IPS-NIHi11 (cell line): Measurements from ENCODE around the gene ZNF771.

ENCODE experiments used
- DNase-seq: peaks from one replicate; pipeline ENCODE4 v3.0.0; 2012; ENCODE audit warnings: mixed read lengths, low spot score

ZNF771 gene

GRCh38 chr16:30398661-30399434, 8.6 kb upstream of the ZNF771 start:
- no peak for DNase-seq

- DNase-seq = no peak
Observed at GRCh38 chr16:30399435-30400186, 7.8 kb upstream of the ZNF771 start.

GRCh38 chr16:30401768-30402425, 5.5 kb upstream of the ZNF771 start:
- DNase-seq = no peak

- DNase-seq = no peak
Observed at GRCh38 chr16:30406795-30407101, 658 bp upstream of the ZNF771 start.

- DNase-seq = peak; percentile 41
Observed at GRCh38 chr16:30407804-30408534, 563 bp downstream of the ZNF771 start.

- DNase-seq = peak; percentile 82
Observed at GRCh38 chr16:30409125-30410060, 2.0 kb downstream of the ZNF771 start.

- DNase-seq = no peak
Observed at GRCh38 chr16:30413112-30413806, 5.9 kb downstream of the ZNF771 start.

- no peak for DNase-seq
Observed at GRCh38 chr16:30414159-30414558, 6.8 kb downstream of the ZNF771 start.

GRCh38 chr16:30416047-30416603, 8.7 kb downstream of the ZNF771 start:
- DNase-seq = no peak

GRCh38 chr16:30416624-30417528, 9.5 kb downstream of the ZNF771 start:
- no peak for DNase-seq

GRCh38 chr16:30417529-30418349, 10.3 kb downstream of the ZNF771 start:
- DNase-seq = peak; percentile 93

GRCh38 chr16:30418350-30419181, 11.2 kb downstream of the ZNF771 start:
- DNase-seq = no peak

- DNase-seq = no peak
Observed at GRCh38 chr16:30421010-30421409, 13.6 kb downstream of the ZNF771 start.

- DNase-seq = no peak
Observed at GRCh38 chr16:30428055-30428454, 20.6 kb downstream of the ZNF771 start.

GRCh38 chr16:30429418-30429677, 21.9 kb downstream of the ZNF771 start:
- peak; percentile 42 for DNase-seq

GRCh38 chr16:30429678-30430427, 22.4 kb downstream of the ZNF771 start, which contains the start of gene DCTPP1:
Gene DCTPP1 (minus strand): TSS chr16:30430030. CDS start chr16:30429980, 50 bp downstream.
- peak; percentile 92 for DNase-seq
